HEK293 (cell line): ENCODE measurements around the gene ABHD16A.

Experiments used
- GLIS2 ChIP-seq: fragments of 450-650 bp; formaldehyde crosslinking; IDR thresholded peaks from 2 replicates; pipeline ENCODE4 v1.5.1; 2016; ENCODE audit warnings: missing biosample characterization, missing genetic modification characterization
- SCRT2 ChIP-seq: fragments of 450-650 bp; formaldehyde crosslinking; IDR thresholded peaks from 2 replicates; pipeline ENCODE4 v1.5.1; 2016; ENCODE audit warnings: missing biosample characterization, missing genetic modification characterization
- TRIM28 ChIP-seq: IDR thresholded peaks from 2 replicates; pipeline ENCODE4 v1.6.1; 2011; ENCODE audit warnings: low read length, control low read depth, borderline replicate concordance
- ZBTB17 ChIP-seq: fragments of 450-650 bp; formaldehyde crosslinking; IDR thresholded peaks from 2 replicates; pipeline ENCODE4 v1.5.1; 2016; ENCODE audit warnings: missing biosample characterization, missing genetic modification characterization
- ZBTB7A ChIP-seq: fragments of 450-650 bp; formaldehyde crosslinking; IDR thresholded peaks from 2 replicates; pipeline ENCODE4 v1.5.1; 2016; ENCODE audit warnings: low read depth, missing biosample characterization, missing genetic modification characterization
- ZEB2 ChIP-seq: fragments of 450-650 bp; formaldehyde crosslinking; IDR thresholded peaks from 2 replicates; pipeline ENCODE4 v1.5.1; 2016; ENCODE audit warnings: missing biosample characterization, missing genetic modification characterization
- ZFHX2 ChIP-seq: fragments of 450-650 bp; formaldehyde crosslinking; conservative IDR thresholded peaks from 2 replicates; pipeline ENCODE4 v1.5.1; 2016; ENCODE audit warnings: missing biosample characterization, missing genetic modification characterization
- ZFP41 ChIP-seq: fragments of 450-650 bp; formaldehyde crosslinking; IDR thresholded peaks from 2 replicates; pipeline ENCODE4 v1.5.1; 2016; ENCODE audit warnings: missing biosample characterization, missing genetic modification characterization, borderline replicate concordance
- ZNF114 ChIP-seq: fragments of 450-650 bp; formaldehyde crosslinking; IDR thresholded peaks from 2 replicates; pipeline ENCODE4 v1.5.0; 2017; ENCODE audit warnings: missing biosample characterization, missing genetic modification characterization
- ZNF157 ChIP-seq: fragments of 450-650 bp; formaldehyde crosslinking; IDR thresholded peaks from 2 replicates; pipeline ENCODE4 v1.5.1; 2016; ENCODE audit warnings: missing biosample characterization, missing genetic modification characterization
- ZNF221 ChIP-seq: fragments of 450-650 bp; formaldehyde crosslinking; IDR thresholded peaks from 2 replicates; pipeline ENCODE4 v1.5.1; 2017; ENCODE audit warnings: missing biosample characterization, missing genetic modification characterization, borderline replicate concordance
- ZNF223 ChIP-seq: fragments of 450-650 bp; formaldehyde crosslinking; IDR thresholded peaks from 2 replicates; pipeline ENCODE4 v1.5.1; 2016; ENCODE audit warnings: missing biosample characterization, missing genetic modification characterization
- ZNF24 ChIP-seq: fragments of 450-650 bp; formaldehyde crosslinking; IDR thresholded peaks from 2 replicates; pipeline ENCODE4 v1.5.1; 2016; ENCODE audit warnings: missing biosample characterization, missing genetic modification characterization
- ZNF324 ChIP-seq: fragments of 450-650 bp; formaldehyde crosslinking; IDR thresholded peaks from 2 replicates; pipeline ENCODE4 v1.5.1; 2016; ENCODE audit warnings: missing biosample characterization, missing genetic modification characterization
- ZNF426 ChIP-seq: fragments of 450-650 bp; formaldehyde crosslinking; IDR thresholded peaks from 2 replicates; pipeline ENCODE4 v1.5.1; 2017; ENCODE audit warnings: missing biosample characterization, missing genetic modification characterization, mild to moderate bottlenecking, inconsistent platforms, moderate library complexity
- ZNF530 ChIP-seq: fragments of 450-650 bp; formaldehyde crosslinking; IDR thresholded peaks from 2 replicates; pipeline ENCODE4 v1.5.1; 2016; ENCODE audit warnings: low read depth, missing biosample characterization, missing genetic modification characterization
- ZNF548 ChIP-seq: fragments of 450-650 bp; formaldehyde crosslinking; IDR thresholded peaks from 2 replicates; pipeline ENCODE4 v1.5.1; 2016; ENCODE audit warnings: missing biosample characterization, missing genetic modification characterization
- ZNF621 ChIP-seq: fragments of 450-650 bp; formaldehyde crosslinking; IDR thresholded peaks from 2 replicates; pipeline ENCODE4 v1.5.1; 2017; ENCODE audit warnings: missing biosample characterization, missing genetic modification characterization
- ZNF624 ChIP-seq: fragments of 450-650 bp; formaldehyde crosslinking; IDR thresholded peaks from 2 replicates; pipeline ENCODE4 v1.5.1; 2017; ENCODE audit warnings: missing biosample characterization, missing genetic modification characterization
- ZNF658 ChIP-seq: fragments of 450-650 bp; formaldehyde crosslinking; IDR thresholded peaks from 2 replicates; pipeline ENCODE4; 2016; ENCODE audit warnings: missing biosample characterization, missing genetic modification characterization
- ZNF837 ChIP-seq: fragments of 450-650 bp; formaldehyde crosslinking; IDR thresholded peaks from 2 replicates; pipeline ENCODE4 v1.5.1; 2016; ENCODE audit warnings: missing biosample characterization, missing genetic modification characterization
- TF ChIP-seq, protein P1 (sequence below): fragments of 450-650 bp; formaldehyde crosslinking; IDR thresholded peaks from 2 replicates; pipeline ENCODE4 v1.5.1; 2017; ENCODE audit warnings: missing biosample characterization, missing genetic modification characterization
- TF ChIP-seq, protein P2 (sequence below): fragments of 450-650 bp; formaldehyde crosslinking; IDR thresholded peaks from 2 replicates; pipeline ENCODE4 v1.5.1; 2016; ENCODE audit warnings: missing biosample characterization, missing genetic modification characterization
- TF ChIP-seq, protein P3 (sequence below): fragments of 450-650 bp; formaldehyde crosslinking; IDR thresholded peaks from 2 replicates; pipeline ENCODE4 v1.5.1; 2016; ENCODE audit warnings: missing biosample characterization, missing genetic modification characterization
- TF ChIP-seq, protein P4 (sequence below): fragments of 450-650 bp; formaldehyde crosslinking; IDR thresholded peaks from 2 replicates; pipeline ENCODE4 v1.5.1; 2016; ENCODE audit warnings: missing biosample characterization, missing genetic modification characterization
- TF ChIP-seq, protein P5 (sequence below): fragments of 450-650 bp; formaldehyde crosslinking; IDR thresholded peaks from 2 replicates; pipeline ENCODE4 v1.5.1; 2017; ENCODE audit warnings: missing biosample characterization, missing genetic modification characterization
- TF ChIP-seq, protein P6 (sequence below): fragments of 450-650 bp; formaldehyde crosslinking; IDR thresholded peaks from 2 replicates; pipeline ENCODE4 v1.5.1; 2016; ENCODE audit warnings: missing biosample characterization, missing genetic modification characterization
- TF ChIP-seq, protein P7 (sequence below): fragments of 450-650 bp; formaldehyde crosslinking; IDR thresholded peaks from 2 replicates; pipeline ENCODE4 v1.5.1; 2016; ENCODE audit warnings: missing biosample characterization, missing genetic modification characterization

Gene ABHD16A

DNA sequence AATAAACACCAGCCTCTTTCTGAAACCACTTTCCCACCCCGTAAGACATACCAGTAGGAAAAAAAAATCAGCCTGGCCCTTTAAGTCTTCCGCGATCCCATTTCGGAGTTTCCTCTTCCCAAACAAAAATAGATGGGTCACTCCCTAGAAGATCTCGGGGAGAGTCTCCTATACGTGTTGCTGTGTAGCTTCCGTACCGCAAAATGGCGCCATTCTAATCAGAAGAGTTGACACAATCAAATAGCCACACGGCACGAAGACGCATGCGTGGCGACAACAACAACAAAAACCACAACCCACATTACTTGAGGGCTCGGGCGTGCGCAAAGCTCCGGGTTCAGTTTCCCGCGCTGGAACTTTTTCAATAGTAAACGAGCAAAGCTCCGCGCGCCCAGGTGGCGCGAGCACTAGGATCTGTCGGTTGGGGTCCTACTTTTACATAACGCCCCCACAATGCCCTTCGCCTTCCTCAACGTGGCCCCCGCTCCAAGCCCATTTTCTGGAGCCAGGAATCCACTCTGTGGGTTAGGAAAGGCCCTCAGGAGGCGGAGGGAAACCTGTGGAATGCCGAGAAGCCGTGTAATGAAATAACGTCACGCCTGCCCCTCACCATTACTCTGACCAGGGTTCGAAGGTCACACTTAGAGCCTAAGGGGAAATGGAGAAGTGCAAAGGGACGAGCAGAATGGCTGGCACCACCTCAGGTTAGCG lies 38.2 kb downstream of the ABHD16A start, which contains the start of gene GPANK1 (continued):
- no peak; the same call in 1 of the 2 replicates for TF ChIP-seq ZEB2 (tag by site-specific recombination)
- TF ChIP-seq ZBTB7A (tag by site-specific recombination), result no peak
- TF ChIP-seq ZNF24, result peak; percentile 21; the same call in 1 of the 2 replicates
- TF ChIP-seq ZNF530 (tag by site-specific recombination), result no peak
- no peak for TF ChIP-seq ZNF548 (tag by site-specific recombination)
- TF ChIP-seq ZFP41 (tag by site-specific recombination), result no peak
- peak; percentile 54 for TF ChIP-seq ZFHX2
- TF ChIP-seq, protein P1, sequence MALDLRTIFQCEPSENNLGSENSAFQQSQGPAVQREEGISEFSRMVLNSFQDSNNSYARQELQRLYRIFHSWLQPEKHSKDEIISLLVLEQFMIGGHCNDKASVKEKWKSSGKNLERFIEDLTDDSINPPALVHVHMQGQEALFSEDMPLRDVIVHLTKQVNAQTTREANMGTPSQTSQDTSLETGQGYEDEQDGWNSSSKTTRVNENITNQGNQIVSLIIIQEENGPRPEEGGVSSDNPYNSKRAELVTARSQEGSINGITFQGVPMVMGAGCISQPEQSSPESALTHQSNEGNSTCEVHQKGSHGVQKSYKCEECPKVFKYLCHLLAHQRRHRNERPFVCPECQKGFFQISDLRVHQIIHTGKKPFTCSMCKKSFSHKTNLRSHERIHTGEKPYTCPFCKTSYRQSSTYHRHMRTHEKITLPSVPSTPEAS (tag by site-specific recombination), result no peak
- TF ChIP-seq ZNF621, result no peak
- no peak for TF ChIP-seq ZNF837 (tag by site-specific recombination)
- TF ChIP-seq, protein P2, sequence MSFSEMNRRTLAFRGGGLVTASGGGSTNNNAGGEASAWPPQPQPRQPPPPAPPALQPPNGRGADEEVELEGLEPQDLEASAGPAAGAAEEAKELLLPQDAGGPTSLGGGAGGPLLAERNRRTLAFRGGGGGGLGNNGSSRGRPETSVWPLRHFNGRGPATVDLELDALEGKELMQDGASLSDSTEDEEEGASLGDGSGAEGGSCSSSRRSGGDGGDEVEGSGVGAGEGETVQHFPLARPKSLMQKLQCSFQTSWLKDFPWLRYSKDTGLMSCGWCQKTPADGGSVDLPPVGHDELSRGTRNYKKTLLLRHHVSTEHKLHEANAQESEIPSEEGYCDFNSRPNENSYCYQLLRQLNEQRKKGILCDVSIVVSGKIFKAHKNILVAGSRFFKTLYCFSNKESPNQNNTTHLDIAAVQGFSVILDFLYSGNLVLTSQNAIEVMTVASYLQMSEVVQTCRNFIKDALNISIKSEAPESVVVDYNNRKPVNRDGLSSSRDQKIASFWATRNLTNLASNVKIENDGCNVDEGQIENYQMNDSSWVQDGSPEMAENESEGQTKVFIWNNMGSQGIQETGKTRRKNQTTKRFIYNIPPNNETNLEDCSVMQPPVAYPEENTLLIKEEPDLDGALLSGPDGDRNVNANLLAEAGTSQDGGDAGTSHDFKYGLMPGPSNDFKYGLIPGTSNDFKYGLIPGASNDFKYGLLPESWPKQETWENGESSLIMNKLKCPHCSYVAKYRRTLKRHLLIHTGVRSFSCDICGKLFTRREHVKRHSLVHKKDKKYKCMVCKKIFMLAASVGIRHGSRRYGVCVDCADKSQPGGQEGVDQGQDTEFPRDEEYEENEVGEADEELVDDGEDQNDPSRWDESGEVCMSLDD (tag by site-specific recombination), result peak; percentile 81
- peak; percentile 93 for TF ChIP-seq ZBTB17 (tag by site-specific recombination)
- no peak for TF ChIP-seq ZNF426
- TF ChIP-seq ZNF324, result no peak
- TF ChIP-seq, protein P3, sequence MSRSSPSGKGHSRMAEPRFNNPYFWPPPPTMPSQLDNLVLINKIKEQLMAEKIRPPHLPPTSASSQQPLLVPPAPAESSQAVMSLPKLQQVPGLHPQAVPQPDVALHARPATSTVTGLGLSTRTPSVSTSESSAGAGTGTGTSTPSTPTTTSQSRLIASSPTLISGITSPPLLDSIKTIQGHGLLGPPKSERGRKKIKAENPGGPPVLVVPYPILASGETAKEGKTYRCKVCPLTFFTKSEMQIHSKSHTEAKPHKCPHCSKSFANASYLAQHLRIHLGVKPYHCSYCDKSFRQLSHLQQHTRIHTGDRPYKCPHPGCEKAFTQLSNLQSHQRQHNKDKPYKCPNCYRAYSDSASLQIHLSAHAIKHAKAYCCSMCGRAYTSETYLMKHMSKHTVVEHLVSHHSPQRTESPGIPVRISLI, result peak; percentile 88
- no peak for TF ChIP-seq ZNF221 (tag by site-specific recombination)
- no peak for TF ChIP-seq ZNF114 (tag by site-specific recombination)
- no peak; the same call in 1 of the 2 replicates for TF ChIP-seq GLIS2 (tag by site-specific recombination)
- TF ChIP-seq, protein P4, sequence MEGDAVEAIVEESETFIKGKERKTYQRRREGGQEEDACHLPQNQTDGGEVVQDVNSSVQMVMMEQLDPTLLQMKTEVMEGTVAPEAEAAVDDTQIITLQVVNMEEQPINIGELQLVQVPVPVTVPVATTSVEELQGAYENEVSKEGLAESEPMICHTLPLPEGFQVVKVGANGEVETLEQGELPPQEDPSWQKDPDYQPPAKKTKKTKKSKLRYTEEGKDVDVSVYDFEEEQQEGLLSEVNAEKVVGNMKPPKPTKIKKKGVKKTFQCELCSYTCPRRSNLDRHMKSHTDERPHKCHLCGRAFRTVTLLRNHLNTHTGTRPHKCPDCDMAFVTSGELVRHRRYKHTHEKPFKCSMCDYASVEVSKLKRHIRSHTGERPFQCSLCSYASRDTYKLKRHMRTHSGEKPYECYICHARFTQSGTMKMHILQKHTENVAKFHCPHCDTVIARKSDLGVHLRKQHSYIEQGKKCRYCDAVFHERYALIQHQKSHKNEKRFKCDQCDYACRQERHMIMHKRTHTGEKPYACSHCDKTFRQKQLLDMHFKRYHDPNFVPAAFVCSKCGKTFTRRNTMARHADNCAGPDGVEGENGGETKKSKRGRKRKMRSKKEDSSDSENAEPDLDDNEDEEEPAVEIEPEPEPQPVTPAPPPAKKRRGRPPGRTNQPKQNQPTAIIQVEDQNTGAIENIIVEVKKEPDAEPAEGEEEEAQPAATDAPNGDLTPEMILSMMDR (tag by site-specific recombination), result no peak; the same call in 1 of the 2 replicates
- no peak for TF ChIP-seq TRIM28
- TF ChIP-seq, protein P5, sequence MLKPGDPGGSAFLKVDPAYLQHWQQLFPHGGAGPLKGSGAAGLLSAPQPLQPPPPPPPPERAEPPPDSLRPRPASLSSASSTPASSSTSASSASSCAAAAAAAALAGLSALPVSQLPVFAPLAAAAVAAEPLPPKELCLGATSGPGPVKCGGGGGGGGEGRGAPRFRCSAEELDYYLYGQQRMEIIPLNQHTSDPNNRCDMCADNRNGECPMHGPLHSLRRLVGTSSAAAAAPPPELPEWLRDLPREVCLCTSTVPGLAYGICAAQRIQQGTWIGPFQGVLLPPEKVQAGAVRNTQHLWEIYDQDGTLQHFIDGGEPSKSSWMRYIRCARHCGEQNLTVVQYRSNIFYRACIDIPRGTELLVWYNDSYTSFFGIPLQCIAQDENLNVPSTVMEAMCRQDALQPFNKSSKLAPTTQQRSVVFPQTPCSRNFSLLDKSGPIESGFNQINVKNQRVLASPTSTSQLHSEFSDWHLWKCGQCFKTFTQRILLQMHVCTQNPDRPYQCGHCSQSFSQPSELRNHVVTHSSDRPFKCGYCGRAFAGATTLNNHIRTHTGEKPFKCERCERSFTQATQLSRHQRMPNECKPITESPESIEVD, result no peak
- peak; percentile 99 for TF ChIP-seq SCRT2 (tag by site-specific recombination)
- TF ChIP-seq, protein P6, sequence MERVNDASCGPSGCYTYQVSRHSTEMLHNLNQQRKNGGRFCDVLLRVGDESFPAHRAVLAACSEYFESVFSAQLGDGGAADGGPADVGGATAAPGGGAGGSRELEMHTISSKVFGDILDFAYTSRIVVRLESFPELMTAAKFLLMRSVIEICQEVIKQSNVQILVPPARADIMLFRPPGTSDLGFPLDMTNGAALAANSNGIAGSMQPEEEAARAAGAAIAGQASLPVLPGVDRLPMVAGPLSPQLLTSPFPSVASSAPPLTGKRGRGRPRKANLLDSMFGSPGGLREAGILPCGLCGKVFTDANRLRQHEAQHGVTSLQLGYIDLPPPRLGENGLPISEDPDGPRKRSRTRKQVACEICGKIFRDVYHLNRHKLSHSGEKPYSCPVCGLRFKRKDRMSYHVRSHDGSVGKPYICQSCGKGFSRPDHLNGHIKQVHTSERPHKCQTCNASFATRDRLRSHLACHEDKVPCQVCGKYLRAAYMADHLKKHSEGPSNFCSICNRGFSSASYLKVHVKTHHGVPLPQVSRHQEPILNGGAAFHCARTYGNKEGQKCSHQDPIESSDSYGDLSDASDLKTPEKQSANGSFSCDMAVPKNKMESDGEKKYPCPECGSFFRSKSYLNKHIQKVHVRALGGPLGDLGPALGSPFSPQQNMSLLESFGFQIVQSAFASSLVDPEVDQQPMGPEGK (tag by site-specific recombination), result peak; percentile 50
- no peak for TF ChIP-seq ZNF157 (tag by site-specific recombination)
- TF ChIP-seq, protein P7, sequence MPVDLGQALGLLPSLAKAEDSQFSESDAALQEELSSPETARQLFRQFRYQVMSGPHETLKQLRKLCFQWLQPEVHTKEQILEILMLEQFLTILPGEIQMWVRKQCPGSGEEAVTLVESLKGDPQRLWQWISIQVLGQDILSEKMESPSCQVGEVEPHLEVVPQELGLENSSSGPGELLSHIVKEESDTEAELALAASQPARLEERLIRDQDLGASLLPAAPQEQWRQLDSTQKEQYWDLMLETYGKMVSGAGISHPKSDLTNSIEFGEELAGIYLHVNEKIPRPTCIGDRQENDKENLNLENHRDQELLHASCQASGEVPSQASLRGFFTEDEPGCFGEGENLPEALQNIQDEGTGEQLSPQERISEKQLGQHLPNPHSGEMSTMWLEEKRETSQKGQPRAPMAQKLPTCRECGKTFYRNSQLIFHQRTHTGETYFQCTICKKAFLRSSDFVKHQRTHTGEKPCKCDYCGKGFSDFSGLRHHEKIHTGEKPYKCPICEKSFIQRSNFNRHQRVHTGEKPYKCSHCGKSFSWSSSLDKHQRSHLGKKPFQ, result no peak
- TF ChIP-seq ZNF658 (tag by site-specific recombination), result no peak
- TF ChIP-seq ZNF223 (tag by site-specific recombination), result no peak
- TF ChIP-seq ZNF624, result no peak
